HG03565 (cell line): ENCODE results near the gene IGSF21.

ENCODE experiments used
- ATAC-seq: cut with Tn5 transposase; IDR thresholded peaks from one replicate; pipeline ENCODE4 v1.9.1; 2021; ENCODE audit warnings: mild to moderate bottlenecking, moderate library complexity; ENCODE audit not compliant: unreplicated experiment

Gene IGSF21

DNA sequence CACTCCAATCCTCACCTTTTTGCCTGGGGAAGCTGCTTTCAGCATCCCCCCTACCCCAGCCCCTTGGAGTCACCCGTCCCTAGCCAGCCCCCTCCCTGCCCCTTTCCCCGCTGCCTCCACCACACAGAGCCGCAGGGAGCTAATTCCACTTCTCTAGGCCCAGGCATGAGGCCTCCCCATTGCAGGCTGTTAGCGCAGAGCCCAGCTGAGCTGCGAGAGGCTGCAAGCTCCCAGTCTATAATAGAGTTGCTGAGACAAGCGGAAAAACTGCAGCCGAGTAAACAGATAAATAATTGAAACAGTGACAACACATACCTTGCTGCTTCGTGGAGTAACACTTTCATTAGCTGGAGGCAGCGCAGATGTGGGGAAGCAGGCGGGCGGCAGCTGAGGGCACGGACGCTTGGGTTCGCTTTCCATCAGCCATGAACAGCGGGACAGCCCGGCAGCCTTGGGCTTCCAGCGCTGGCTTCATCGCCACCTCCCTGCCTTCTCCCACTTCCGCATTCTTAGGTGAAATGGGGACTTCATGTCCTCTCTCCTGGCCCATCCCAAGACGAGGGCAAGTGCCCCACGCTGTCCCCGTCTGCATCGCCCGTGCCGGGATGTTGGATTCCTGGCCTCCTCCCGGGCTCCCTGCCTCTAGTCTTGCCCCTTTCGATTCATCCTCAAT, 183.3 kb downstream of the IGSF21 start:
- no peak for ATAC-seq

DNA sequence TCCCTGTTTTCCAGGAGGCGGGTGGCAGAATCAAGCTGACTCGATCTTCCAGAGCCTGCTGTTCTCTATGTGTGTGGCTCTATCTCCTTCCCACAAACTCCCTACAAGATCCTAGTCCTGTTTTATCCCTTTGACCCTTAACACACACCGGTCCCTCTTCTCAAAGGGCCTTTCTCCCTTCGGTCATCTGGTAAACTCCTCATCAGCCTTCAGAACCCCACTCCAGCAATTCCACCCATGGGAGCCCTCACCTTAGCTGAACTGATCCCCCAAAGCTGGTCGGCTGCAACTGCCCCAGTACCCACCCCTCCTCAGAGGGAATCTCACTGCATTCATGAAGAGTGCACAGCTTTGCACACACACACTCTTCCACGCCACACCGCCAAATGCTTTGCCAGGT, 184.9 kb downstream of the IGSF21 start:
- no peak for ATAC-seq

DNA sequence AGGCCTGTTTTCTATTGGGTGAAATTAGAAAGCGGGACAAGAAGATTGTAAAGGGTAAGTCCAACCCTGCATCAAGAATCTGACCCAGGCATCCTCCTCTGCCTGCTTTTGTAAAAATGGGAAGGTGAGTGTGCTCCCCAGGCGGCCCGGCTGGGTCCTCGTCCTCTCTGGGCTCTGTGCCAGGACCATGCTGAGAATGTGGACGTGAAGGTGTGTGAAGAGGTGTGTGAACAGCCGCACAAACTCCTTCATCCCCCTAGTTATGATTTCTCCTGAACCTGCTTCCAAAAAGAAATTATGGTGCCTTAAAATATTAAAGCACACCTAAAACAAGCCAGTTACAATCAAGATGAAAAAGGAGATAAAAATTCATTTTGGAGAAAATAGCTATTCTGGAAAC, 185.7 kb downstream of the IGSF21 start:
- no peak for ATAC-seq

DNA sequence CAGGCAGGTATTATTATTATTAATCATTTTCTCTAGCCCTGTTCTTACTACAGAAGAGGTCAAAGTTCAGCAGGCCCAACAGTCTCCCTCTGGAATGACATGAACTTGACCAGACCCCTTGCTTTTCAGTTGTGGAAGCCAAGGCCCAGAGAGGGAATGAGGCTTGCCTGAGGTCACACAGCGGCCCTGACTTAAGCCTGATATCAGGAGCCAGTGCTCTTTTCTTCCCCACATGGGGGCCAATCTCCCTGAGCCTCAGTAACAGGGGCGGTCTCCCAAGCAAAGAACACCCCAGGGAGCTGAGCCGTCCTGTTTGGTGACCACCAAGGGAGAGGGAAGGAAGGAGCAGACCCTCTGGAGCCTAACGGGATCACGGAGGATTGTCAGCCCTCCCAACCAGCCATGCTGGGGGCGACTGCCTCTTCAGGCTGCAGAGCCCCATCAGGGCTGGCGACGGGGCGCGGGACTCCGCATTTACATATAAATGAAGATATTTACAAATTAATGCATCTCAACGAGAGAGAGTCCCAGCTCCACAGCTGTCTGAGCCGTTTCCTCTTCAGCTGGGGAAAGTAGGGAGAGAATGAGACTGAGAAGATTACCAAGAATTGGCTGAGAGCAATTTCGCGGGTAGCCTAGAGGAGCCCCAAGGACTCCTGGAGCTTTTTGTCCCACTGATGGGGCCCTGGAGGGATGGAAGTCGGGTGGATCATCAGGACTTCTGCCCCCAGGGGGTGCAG, 187.0 kb downstream of the IGSF21 start:
- no peak for ATAC-seq

DNA sequence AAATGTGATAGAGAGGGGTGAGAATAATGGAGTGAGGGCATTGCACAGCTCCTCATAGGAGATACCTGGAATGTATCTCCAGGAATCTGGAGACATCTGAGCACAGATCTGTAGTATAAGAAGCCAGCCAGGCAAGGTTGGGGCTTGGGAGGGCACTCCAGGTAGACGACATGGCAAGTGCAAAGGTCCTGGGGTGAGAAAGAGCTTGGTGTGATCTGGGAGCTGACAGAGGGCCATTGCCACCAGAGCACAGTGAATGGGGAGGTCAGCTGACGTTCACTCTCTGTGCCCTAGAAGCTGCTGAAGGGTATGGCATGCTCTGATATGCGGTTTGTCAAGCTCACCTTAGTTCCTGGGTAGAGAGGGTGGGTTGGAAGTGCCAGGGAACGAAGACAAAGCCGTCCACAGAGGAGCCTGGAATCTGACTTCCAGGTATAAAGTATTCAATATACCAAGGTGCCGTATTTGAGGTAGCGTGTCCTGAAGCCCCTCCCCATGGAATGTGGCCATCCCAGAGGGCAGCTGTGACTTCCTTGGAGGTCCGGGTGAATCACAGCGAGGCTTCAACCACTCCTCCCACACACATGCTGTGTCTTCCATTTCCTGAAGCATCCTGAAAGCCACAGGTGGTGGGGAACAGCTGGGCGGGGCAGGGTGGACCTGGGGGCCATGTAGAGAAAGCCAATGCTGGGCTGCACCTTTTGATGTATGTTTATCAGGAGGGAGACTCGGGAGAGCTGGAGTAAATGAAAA, 190.5 kb downstream of the IGSF21 start:
- no peak for ATAC-seq

DNA sequence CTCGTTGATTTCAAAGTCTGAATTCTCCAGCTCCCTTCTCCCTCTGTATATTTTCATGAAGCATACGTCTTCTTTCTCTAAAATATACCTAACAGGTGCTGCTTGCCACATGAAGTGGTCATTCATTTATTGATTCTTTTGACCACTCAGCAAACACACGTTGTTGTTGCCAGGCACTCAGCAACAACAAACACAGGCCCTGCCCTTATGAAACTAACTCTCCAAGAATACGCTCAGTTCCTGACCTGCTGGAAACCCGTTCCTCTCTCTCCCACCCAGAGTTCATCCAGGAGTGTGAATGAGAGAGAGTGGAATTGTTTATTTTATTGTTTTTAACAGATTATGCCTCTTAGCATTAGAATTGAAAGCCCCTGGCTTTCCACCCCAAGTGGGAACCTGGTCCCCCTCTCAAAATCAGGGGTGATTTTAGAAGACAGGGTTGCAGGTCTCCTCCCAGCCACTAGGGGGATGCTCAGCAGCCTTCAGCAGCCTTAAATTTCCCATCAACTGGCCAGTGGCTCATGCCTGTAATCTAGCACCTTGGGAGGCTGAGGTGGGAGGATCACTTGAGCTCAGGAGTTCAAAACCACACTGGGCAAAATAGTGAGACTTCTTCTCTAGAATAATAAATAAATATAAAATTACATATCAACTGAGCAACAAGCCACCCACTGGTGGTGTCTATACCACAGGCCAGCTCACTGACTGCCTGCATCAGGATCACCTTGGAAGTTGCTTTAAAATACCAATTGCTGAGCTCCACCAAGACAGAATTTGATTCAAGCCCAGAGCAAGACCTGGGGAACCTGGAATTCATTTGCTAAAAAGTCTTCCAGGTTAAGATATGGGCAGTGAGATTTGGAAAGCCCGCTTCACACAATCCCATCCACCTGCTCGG, 192.1 kb downstream of the IGSF21 start:
- no peak for ATAC-seq

DNA sequence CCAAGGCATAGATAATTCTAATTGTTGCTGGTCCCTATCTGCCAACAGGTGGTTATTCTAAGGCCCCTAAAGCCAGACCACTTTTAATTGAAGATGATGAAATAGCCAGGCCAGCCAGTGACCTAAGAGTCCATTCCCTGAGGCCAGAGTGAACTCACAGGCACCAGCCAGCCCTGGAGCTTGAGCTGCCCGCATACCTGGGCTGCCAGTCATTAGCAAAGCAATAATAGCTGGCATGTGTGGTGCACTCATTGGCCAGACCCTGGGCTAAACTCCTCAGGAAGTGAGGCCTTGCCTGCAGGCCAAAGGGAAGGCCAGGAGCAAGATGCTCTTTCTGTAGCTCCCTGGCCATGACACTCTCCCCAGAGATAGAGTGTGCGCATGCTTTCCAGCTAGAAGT, 192.8 kb downstream of the IGSF21 start:
- no peak for ATAC-seq

DNA sequence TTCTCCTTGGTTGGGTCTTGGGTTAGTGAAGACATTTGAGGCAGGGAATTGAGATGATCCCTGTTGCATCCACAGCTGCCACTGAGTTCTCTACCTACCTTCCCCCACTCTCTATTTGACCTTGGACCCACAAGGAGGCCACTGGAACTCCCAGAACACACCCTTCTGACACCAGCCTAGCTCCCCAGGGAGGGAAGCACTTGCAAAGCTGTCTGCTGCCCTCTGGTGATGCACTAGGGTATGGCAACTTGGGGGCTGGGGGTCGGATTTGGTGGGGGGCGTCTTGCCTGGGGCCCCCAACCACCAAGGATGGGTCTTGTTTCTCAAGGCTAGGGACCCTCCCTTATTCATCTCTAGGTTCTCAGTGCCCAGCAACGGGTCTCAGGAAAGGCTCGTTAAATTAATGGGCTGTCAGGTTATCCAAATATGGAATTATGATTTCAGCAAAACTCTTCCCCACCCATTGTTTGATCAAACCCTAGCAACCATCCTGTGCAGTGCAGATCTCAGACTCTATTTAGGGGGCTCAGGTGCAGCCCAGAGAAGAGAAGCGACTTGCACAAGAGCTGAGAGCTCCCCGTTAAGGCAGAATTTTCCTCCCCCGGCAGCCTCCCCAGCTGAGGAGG, 195.3 kb downstream of the IGSF21 start:
- ATAC-seq = no peak

DNA sequence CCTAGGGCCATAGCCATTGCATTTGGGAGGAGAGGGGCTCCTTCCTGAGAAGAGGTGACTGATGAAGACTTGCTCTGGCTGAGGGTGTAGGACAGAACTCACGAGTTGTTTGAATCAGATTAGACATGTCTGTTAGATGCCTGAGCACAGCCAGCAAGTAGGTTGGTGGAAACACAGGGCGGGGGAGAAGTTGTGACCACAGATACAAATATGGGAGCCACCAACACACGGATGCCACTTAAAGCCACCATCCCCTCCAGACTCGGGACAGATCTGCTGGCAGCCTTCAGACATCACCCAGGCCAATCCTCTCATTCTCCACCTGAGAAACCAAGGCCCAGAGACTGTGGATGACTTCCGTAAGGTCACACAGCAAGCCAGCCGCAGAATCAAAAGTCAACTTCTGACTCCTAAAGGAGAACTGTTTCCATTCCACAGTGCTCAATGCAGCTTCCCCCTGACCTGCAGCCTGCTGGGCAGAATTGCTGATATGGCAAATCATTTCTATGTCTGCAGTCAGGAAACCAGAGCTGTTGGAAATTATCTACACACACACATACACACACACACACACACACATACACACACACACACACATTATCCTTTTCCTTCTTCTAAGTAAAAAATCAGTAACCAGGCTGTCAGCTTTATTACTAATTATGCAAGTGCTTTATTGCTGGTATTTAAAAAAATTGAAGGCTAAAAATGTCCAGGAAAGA, 196.7 kb downstream of the IGSF21 start:
- no peak for ATAC-seq

DNA sequence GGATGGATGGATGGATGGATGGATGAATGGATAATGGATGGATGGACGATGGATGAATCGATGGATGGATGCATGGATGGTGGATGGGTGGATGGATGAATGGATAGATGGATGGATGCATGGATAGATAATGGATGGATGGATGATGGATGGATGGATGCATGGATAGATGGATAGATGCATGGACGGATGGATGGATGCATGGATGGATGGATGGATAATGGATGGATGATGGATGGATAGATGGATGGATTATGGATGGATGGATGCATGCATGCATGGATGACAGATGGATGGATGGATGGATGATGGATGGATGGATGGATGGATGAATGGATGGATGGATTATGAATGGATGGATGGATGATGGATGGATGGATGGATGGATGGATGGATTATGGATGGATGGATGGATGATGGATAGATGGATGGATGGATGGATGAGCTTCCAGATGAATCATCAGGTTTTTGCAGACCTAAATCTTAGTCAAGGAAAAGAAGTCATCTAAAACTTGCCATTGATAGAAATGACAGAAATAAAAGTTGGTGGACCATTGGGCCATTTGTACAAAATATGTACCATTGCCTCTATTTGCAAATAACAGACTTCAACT, 197.7 kb downstream of the IGSF21 start:
- no peak for ATAC-seq

DNA sequence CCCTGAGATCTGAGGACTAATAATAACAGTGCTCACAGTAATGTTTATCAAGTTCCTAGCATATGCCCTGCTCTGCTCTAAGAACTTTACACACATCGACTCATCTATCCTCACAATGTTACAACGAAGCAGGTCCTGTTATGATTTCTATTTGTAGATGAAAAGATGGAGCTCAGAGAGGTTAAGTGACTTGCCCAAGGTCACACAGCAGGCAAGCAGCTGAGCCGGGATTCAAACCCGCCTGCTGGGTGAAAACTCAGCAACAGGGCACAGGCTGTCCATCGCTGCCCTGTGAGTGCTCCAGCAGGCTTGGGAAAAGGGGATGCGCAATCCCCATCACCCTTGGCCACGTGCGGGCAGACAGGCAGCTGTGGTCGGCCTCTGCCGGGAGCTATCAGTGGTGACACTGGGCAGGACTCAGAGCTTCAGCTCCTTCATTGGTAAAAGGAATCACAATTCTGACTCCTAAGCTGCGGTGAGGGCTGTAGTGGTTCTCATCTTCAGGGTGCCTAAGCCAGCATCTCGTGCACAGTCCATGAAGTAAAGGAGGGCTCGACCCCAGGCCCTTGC, 199.8 kb downstream of the IGSF21 start:
- no peak for ATAC-seq

DNA sequence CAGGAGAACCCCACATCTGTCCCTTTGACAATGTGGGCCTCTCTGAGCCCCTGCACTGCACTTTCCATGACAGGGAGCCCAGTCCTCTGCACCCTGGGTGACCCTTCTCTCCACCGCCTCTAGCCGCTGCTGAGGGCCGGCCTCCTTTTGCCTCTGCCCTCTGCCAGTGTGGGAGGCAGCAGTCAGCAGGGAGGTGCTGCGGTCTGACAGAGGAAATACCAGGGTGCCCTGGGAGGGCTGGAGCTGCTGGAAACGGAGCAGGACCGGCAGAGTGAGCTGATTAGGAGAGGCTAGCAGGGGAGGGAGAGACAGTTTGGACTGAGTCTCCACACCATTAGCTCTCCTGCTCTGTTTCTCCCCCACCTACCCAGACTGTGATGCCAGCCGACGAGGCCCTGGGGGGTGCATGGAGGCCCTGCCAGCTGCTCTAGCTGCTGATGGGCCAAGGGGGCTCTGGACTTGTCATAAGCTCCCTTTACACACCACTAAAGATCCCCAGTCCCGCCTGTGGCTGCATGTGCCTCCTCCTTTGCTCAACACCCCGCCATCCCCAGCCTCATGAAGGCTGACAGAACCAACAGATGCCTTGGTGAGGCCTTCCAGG, 202.1 kb downstream of the IGSF21 start:
- ATAC-seq = no peak

DNA sequence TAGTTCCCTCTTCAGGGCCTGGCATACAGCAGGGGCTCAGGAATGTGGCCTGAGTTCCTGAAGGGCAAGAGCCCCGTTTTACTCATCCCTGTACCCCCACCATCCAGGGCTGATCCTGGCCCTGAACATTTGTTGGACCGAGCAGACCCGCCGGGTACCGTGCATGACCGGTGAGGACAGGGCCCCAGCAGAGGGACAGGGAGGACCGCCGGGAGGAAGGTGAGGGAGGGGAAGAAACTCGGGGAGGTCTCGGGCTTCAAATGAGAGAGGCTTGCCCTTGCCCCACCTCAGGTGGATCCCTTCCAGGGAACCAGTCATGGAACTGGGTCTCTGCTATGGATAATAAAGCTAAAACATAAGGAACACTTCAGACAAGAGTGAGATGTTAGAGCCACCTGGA, 205.4 kb downstream of the IGSF21 start:
- no peak for ATAC-seq

DNA sequence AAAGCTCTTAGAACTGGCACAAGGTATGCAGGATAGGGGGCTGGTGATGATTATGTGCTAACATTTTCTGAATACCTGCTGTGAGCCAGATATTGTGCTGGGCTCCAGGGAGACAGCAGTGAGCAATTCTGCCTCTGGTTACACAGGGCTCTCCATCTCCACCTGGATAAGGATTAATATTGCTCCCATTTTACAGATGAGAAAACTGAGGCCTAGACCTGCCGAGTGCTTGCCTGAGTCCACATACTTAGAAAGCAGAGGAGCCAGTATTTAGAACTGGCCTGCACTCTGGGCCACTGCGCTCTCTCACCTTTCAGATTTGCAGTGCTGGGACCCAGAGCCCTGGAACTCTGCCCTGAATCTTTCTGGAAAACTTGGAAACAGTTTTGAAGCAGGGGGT, 205.9 kb downstream of the IGSF21 start:
- no peak for ATAC-seq

DNA sequence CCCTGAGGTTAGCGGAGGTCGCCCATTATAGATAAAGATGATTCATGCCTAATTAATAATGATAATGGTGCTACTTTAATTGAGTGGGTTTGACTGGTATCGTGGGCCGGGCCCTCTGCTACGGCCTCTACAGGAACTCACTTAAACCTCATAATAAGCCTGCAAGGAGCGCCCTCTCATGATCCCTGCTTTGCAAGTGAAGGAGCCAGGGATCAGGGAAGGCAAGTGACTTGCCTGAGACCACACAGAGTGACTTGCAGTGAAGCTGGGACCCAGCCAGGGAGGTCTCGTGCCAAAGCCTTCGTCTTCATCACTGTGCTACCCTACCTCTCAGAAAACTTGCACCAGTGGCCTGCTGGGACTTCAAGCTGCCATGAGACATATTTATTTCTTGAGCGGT, 206.8 kb downstream of the IGSF21 start:
- ATAC-seq = no peak

DNA sequence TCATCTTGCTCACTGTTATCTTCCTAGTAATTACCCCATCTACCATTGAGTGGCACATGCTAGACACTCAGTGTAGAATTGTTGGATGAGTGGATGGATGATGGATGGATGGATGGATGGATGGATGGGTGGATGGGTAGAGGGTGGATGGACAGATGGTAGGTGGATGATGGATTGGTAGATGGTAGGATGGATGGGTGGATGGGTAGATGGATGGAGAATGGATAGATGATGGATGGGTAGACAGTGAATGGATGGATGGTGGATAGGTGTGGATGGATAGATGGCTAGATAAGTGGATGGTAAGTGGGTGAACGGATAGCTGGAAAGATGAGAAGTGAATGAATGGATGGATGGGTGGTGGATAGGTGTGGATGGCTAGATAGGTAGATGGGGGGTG, 207.9 kb downstream of the IGSF21 start:
- no peak for ATAC-seq

DNA sequence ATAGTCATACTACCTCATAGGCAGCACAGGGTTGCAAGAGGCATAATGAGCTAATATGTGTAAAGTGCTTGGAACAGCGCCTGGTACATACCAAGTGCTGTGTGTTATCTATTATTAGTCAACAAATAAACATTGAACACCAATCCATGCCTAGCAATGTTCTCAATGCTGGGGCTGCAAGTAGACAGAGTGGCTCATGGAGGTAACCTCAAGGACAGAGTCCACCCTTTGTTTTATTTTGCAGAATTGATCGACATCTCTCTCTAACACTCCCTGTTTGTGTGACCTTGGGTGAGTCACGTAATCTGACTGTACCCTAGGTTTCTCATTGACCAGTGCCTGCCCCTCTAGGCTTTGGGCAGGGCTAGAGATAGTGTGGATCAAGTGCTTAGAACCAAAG, 209.2 kb downstream of the IGSF21 start:
- no peak for ATAC-seq

DNA sequence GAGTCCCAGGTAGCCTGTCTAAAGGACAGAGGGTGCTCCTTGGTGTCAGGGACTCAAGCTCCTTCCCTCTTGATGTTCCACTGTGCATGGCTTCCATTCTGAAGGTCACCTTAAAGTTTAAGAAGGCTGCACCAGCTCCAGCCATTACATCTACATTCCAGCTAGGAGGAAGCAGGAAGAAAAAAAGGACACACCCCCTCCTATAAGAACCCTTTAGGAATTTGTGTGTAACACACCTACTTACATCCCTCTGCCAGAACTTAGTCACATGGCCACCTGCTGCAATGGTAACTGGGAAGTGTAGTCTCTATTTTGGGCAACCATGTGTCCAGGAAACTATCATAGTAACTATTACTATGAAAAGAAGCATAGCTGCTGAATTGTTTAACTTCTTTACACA, 211.5 kb downstream of the IGSF21 start:
- ATAC-seq = no peak

DNA sequence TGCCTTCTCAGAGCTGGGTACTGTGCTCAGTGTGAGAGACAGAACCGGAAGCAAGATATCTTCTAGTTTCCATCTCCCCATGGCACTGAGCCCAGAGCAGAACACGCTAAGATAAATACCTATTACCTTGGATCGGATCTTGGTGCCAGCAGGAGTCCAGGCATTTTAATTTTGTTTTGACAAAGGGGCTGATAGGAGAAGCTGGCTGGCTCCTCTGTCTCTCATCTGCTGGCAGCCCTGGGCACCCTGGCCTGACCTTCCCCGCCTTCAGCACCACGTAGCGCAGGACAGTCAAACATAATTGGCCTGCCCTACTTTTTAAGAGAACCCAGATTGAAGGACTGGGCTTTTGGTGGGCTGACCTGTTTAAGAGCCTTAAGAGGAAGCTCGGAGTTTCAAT, 212.5 kb downstream of the IGSF21 start:
- ATAC-seq = no peak
